H54 (cell line): ENCODE results near the gene GRAP.

Experiments used
- DNase-seq: peaks from one replicate; pipeline ENCODE4 v3.0.0; 2011; ENCODE audit warnings: low spot score, mixed read lengths; ENCODE audit not compliant: insufficient read length
- FAIRE-seq: peaks from 3 replicates; lab custom pipeline; 2011; peaks lifted over from hg19 to GRCh38; lab: Jason Lieb, UNC
- POLR2A ChIP-seq: IDR thresholded peaks from 2 replicates; pipeline ENCODE4 v1.6.1; 2011; ENCODE audit warnings: low read depth, mild to moderate bottlenecking, low read length

GRAP gene

GRCh38 chr17:19016297-19016696, 30.5 kb downstream of the GRAP start:
- TF ChIP-seq POLR2A: no peak
- FAIRE-seq: no peak
- DNase-seq: no peak

GRCh38 chr17:19015428-19015827, 31.3 kb downstream of the GRAP start:
- no peak for TF ChIP-seq POLR2A
- no peak for FAIRE-seq

GRCh38 chr17:19014628-19015215, 32.0 kb downstream of the GRAP start:
- DNase-seq: no peak
- no peak for FAIRE-seq
- no peak for TF ChIP-seq POLR2A

More at GRCh38 chr17:19015428-19015827, 31.3 kb downstream of the GRAP start:
- DNase-seq: no peak

- no peak for FAIRE-seq
- no peak for TF ChIP-seq POLR2A
- DNase-seq: no peak
Observed at GRCh38 chr17:19013806-19014627, 32.7 kb downstream of the GRAP start.

- FAIRE-seq (no peak), DNase-seq (no peak)
- TF ChIP-seq POLR2A: no peak
Observed at GRCh38 chr17:19013226-19013625, 33.5 kb downstream of the GRAP start.

DNA sequence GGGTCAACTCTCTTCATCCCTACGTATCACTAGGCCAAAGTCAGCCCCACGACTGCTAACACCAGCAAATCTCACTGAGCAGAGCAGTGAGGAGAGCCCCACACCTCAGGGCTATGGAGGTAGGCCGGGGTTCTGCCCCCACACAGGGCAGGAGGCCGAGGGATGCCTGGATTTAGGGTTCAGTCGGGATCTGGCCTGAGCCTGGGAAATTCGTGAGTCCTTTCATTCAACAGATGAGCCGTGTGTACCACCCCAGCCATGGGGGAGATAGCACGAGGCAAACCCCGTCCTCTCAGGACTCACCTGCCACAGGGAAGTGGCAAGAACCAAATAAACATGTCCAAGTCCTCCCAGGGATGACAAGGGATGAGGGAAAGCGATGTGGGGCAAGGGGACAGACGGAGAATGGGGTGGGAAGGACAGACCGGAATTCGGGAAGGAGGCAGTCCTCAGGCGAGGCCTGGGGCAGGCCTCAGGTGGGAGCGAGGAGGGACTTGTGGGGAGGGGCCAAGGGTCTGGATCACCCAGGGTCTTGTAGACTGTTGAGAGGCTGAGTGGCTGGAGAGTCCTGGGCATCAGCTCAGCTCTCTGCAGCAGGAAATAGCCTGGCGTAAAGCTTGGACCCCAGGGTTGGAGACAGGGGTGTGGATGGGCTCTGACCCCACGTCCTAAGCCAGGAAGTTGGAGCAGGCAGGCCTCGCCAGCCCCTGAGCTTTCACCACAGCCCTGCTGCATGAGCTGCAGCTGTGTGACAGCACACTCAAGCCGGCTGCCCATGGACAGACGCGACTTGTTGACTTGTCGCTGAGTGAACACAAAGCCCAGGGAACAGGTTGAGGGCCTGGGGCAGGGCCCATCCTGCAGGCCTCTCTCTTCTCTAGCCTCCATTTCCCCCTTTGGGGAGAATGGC, 34.3 kb downstream of the GRAP start:
- no peak for TF ChIP-seq POLR2A

GRCh38 chr17:19011581-19011980, 35.2 kb downstream of the GRAP start:
- no peak for FAIRE-seq
- DNase-seq: no peak
- TF ChIP-seq POLR2A: no peak

More for the DNA sequence above, 34.3 kb downstream of the GRAP start:
- FAIRE-seq: no peak
- DNase-seq: no peak

DNA sequence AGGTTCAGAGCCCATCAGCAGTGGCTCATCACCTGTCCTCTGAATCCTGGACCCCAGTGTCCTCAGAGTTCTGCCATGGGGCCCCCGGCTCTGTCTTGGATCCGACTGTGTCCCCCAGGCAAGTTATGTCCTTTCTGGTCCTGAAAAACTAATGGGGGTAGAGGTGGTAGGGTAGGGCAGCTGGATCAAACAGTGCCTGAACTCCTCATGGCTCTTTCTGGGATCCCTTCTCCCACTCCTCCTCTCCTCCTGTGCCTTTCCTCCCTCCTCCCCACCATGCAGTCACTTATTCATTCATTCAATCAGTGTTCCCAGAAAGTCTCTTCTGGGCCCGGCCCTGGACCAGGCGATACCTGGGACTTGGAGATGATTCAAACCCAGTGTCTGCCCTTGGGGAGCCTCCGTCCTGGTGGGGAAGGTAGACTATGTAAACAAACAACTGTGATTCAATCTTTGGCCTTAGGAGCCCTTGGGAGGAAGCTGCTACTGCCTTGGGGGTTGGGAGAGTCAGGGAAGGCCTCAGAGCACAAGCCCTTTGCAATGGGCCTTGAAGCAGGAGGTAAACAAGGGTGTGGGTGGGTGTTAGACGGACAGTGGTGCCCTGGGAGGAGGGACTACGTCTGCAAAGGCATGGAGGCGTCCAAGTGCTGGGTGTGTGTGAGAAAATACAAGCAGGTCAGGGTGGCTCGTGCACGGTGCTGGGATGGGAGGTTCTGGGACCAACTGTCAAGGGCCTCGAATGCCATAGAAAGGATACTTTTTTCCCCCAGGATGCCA, 35.8 kb downstream of the GRAP start:
- DNase-seq: no peak
- FAIRE-seq: no peak
- no peak for TF ChIP-seq POLR2A

DNA sequence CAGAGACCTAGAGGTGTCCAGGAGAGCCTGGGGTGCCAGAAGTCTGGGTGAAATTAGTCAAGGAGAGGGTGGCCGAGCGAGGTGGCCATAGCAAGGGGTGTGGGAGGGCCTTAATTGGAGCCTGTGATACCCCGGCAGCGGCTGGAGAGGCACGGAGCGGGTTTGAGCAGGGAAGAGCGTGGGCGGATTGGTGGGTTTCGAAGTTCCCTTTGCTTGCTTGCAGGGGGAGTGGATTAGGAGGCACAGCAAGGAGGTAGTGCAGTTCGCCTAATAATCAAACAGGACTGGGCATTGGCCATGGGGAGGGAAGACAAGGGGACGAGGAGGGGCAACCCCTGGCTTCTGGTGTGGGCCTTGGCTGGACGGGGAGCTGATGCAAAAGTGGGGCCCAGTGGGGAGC, 36.8 kb downstream of the GRAP start:
- DNase-seq (no peak), FAIRE-seq (no peak)
- no peak for TF ChIP-seq POLR2A

DNA sequence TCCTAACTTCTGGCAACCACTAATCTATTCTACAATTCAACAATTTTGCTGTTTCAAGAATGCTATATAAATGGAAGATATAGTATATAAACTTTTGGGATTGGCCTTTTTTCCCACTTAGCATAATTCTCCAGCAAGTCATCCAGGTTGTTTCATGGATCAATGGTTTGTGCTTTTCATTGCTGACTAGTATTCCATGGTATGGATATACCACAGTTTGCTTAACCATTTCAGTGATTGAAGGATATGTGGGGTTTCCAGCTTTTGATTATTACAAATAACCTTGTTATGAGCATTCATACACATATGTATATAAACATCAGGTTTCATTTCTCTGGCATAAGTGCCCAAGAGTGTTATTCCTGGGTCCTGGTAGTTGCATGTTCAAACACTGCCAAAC, 40.1 kb downstream of the GRAP start:
- no peak for TF ChIP-seq POLR2A
- FAIRE-seq: no peak
- DNase-seq: no peak

- no peak for DNase-seq
Observed at GRCh38 chr17:19005789-19006430, 40.8 kb downstream of the GRAP start.

DNA sequence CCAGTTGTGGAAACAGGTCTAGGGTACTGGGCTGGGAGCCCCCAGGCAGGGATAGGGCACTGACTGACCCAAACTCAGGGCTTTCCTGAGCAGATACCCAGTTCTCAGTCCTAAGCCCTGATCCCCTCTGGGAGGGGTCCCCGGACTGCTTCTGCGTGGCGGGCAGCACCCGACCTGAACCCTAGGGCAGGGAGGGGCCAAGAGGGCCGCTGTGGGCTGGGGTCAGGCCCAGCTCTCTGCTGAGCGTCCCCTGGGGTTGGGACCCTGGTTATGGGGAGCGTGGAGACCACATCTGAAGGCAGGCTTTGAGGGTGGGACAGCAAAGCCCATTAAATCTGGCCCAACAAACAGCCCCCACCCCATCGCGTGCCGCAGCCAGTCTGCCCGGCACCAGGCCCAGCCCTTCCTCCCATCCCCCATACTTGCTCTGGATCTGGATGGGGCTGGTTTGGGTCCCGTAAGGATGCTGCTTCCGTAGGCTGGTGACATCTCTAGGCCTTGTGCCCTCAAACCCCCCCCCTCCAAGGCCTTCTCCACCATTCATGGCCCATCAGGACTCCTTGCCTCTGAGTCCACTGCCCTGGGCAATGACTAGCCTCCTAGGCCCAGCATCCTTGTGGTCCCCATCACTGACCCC, 41.5 kb downstream of the GRAP start:
- FAIRE-seq (no peak), DNase-seq (no peak)
- no peak for TF ChIP-seq POLR2A

More at GRCh38 chr17:19005789-19006430, 40.8 kb downstream of the GRAP start:
- no peak for TF ChIP-seq POLR2A
- FAIRE-seq: no peak
